Uterus (tissue), 4 donors: ENCODE results near the gene INSC. TPM values are rescaled to one million over a fixed set of nuclear protein-coding genes. Genes with fewer than 3 reads are reported as not detected.

Experiments
- DNase-seq, 2 donors: peaks; one replicate each; pipeline ENCODE4 v3.0.0-alpha.2; 2019 to 2020
- H3K27ac ChIP-seq, 2 donors: fragments of 200-600 bp; sonication (generic); 1 replicate in 1 of 2; 2 replicates in 1 of 2; pipeline ENCODE4 v1.5.1; 2016 to 2018
- H3K27me3 ChIP-seq, 2 donors: fragments of 200-600 bp; sonication (generic); one replicate each; pipeline ENCODE4 v1.5.1; 2018 to 2019; ENCODE audit warnings: control low read depth in 1 of 2
- H3K36me3 ChIP-seq, 2 donors: fragments of 200-600 bp; sonication (generic); one replicate each; pipeline ENCODE4 v1.5.1; 2019; ENCODE audit warnings: control low read depth in 1 of 2
- H3K4me1 ChIP-seq, 2 donors: fragments of 200-600 bp; sonication (generic); one replicate each; pipeline ENCODE4 v1.5.1; 2018 to 2019; ENCODE audit warnings: control low read depth in 1 of 2
- H3K4me3 ChIP-seq, 2 donors: fragments of 200-600 bp; sonication (generic); 1 replicate in 1 of 2; 2 replicates in 1 of 2; pipeline ENCODE4 v1.5.1; 2018 to 2019; ENCODE audit warnings: mild to moderate bottlenecking in 1 of 2
- H3K9me3 ChIP-seq, 2 donors: fragments of 200-600 bp; sonication (generic); one replicate each; pipeline ENCODE4 v1.5.1; 2019; ENCODE audit warnings: control low read depth in 1 of 2
- POLR2A ChIP-seq, 2 donors: fragments of 450-650 bp; IDR thresholded peaks; one replicate each; pipeline ENCODE4 v1.6.1; 2016; ENCODE audit warnings: antibody characterized with exemption in 2 of 2, mild to moderate bottlenecking in 1 of 2, moderate library complexity in 1 of 2
- intact Hi-C: fragments of 100-400 bp; cut with DNase I; formaldehyde crosslinking; loops from one replicate; pipeline ENCODE4 v1.15.1; 2023; ENCODE audit warnings: low total_unique reads
- total RNA-seq, 4 donors: library from RNA; depleted of rRNA in 3 of 4; stranded (reverse); fragments of >200 nt in 3 of 4; gene quantifications; one replicate each; pipeline versions ENCODE4 v1.1.0 to v1.2.4, GENCODE V29; 2014 to 2023
- TF ChIP-seq, protein P1 (sequence below), 4 experiments: fragments of 200-600 bp in 2 of 4; fragments of 450-650 bp in 2 of 4; sonication (generic) in 2 of 4; IDR thresholded peaks; one replicate each; pipeline ENCODE4 v1.5.1; 2016 to 2019; ENCODE audit warnings: antibody characterized with exemption in 4 of 4, mild to moderate bottlenecking in 2 of 4, moderate library complexity in 1 of 4
- donor health status: DM: yes; HTN: yes; CAD: no.

INSC gene
- total RNA-seq, 4 donors from 2014 or later = 0.24 to 2.6 TPM; not detected in 2

DNA sequence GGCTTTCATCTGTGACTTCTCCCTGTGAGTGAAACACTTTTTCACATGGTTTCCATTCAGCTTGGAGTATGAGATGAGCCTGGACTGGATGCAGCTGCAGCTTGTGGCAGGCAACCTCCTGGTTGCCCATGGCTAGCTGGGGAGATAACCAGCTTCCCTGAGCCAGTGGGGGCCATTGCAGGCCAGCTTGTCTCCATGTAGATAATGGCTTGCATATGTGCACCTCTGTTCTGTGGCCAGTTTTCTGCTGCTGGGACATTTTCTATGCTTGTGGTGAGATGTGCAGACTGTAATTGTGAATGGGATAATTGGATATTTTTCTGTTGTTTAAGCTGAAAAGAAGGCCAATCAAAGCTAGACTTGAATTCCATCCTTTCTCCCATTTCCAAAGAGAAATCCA is 38.5 kb downstream of the INSC start:
- Histone ChIP-seq H3K9me3 (no peaks in the 10 kb centered on the region), H3K27ac (no peak overlapping the region), H3K4me3 (no peak overlapping the region), H3K36me3 (no peaks in the 10 kb centered on the region), H3K27me3 (no peaks in the 10 kb centered on the region), H3K4me1 (no peaks in the 10 kb centered on the region)
- DNase-seq = no peak
- intact Hi-C loops = no loop called here
- no peak for TF ChIP-seq POLR2A (IDR thresholded peaks at IDR 0.05)
- TF ChIP-seq, protein P1, sequence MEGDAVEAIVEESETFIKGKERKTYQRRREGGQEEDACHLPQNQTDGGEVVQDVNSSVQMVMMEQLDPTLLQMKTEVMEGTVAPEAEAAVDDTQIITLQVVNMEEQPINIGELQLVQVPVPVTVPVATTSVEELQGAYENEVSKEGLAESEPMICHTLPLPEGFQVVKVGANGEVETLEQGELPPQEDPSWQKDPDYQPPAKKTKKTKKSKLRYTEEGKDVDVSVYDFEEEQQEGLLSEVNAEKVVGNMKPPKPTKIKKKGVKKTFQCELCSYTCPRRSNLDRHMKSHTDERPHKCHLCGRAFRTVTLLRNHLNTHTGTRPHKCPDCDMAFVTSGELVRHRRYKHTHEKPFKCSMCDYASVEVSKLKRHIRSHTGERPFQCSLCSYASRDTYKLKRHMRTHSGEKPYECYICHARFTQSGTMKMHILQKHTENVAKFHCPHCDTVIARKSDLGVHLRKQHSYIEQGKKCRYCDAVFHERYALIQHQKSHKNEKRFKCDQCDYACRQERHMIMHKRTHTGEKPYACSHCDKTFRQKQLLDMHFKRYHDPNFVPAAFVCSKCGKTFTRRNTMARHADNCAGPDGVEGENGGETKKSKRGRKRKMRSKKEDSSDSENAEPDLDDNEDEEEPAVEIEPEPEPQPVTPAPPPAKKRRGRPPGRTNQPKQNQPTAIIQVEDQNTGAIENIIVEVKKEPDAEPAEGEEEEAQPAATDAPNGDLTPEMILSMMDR (IDR thresholded peaks at IDR 0.05) = no peak

DNA sequence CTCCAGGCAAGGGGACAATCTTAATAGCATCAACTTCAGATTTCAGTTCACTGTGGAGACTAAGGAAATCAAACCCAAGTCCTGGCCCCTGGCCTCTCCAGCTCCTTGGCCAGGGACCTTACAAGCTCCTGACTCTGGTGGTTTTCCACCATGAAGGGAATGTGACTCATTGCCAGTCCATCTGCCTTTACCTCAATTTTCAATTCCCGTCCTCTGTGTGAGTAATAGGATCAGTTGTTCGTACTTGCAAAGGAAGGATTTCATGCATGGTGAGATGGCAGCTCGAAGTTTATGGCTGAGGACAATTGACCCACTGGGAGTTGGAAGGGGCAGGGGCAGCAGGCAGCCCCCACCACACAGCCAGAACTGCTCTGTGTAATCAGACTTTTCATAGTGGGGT is 42.5 kb downstream of the INSC start:
- DNase-seq = no peak
- H3K36me3 ChIP-seq = no peaks in the 10 kb centered on the region
- no peaks in the 10 kb centered on the region for H3K9me3 ChIP-seq
- H3K4me1 ChIP-seq = no peaks in the 10 kb centered on the region
- H3K27me3 ChIP-seq = no peaks in the 10 kb centered on the region
- intact Hi-C loops = no loop called here
- no peak for TF ChIP-seq POLR2A (IDR thresholded peaks at IDR 0.05)
- TF ChIP-seq, protein P1 (IDR thresholded peaks at IDR 0.05) = no peak
- no peak overlapping the region for H3K27ac ChIP-seq
- H3K4me3 ChIP-seq = no peak overlapping the region

DNA sequence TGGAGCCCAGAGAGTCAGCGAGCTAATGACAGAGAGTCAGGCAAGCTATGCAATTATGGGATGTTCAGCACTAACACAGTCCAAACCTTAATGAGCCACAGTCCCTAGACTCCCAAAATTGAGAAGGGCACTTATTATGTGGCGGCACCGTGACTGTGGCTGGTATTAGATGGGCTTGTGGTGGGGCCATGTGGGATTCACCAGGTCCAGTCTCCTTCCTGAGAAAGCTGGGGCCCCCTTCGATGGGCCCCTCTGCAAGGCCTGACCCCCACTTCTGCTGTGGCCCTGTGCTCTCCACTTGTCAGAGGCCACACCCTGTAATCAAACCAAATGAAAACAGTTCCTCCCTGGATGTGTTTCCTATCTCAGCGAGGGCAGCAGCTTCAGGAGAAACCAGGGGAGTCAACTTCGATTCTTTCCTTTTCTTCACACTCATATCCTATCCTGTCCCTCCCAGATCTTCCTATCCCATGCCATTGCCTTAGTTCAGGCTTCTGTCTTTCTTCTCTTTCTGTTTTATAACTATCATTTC is 42.9 kb downstream of the INSC start:
- H3K27ac ChIP-seq = no peak overlapping the region
- no peak for TF ChIP-seq POLR2A (IDR thresholded peaks at IDR 0.05)
- TF ChIP-seq, protein P1 (IDR thresholded peaks at IDR 0.05) = no peak

DNA sequence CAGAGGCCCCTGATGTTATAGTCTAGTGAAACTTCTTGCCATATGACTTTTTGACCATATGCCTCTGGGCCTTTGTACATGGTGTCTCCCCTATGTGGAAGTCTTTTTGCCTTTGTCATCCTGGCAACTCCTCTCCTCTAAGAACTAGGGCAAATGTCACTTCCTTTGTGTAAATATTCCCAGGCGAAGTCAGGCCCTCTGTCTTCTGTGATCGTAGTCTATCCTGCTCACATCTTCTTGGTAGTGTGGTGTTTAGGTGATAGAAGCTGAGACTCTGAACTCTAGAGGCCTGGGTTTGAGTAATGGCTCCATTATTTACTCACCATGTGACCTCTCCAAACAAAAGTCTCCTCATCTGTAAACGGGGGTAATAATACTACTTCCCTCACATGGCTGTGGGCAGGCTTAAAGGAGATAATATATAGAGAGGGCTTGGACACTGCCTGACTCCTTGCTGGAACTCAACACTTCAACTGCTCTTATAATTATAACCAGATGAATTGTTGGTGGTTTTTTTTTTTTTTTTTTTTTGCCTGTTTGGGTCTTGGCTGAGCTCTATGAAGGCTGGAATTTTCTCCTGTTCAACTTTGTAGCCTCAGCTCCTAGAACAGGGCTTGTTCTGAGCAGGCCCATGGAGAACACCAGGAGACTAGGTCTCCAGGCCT is 43.8 kb downstream of the INSC start:
- TF ChIP-seq POLR2A (IDR thresholded peaks at IDR 0.05) = no peak
- TF ChIP-seq, protein P1 (IDR thresholded peaks at IDR 0.05) = no peak
- intact Hi-C loops = no loop called here
- H3K27me3 ChIP-seq = no peaks in the 10 kb centered on the region
- no peak overlapping the region for H3K27ac ChIP-seq
- no peak for DNase-seq
- H3K9me3 ChIP-seq = no peaks in the 10 kb centered on the region
- no peak overlapping the region for H3K4me3 ChIP-seq
- H3K4me1 ChIP-seq = no peaks in the 10 kb centered on the region
- H3K36me3 ChIP-seq = no peaks in the 10 kb centered on the region

More for the DNA sequence above, 42.9 kb downstream of the INSC start:
- no peak for DNase-seq
- H3K4me1 ChIP-seq = no peaks in the 10 kb centered on the region
- intact Hi-C loops = no loop called here
- no peaks in the 10 kb centered on the region for H3K27me3 ChIP-seq
- no peak overlapping the region for H3K4me3 ChIP-seq
- no peaks in the 10 kb centered on the region for H3K9me3 ChIP-seq
- H3K36me3 ChIP-seq = no peaks in the 10 kb centered on the region

DNA sequence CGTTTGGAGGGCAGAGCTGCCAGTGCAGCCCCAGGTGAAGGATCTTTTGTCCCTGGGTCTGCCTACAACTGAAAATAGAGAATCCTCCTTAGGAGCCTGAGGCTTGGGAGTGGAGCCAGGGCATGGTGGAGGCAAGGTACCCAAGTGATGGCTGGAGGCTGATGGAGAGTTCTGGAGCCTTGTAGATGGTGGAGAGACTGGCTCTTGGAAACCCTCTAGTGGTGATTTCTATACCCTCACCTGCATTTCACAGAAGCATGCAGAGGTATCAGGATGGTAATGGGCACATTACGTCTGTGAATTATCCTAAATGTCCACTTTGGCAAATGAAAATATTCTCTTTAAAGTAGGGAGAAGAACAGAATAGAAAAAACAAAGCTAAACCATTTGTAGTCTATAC is 44.4 kb downstream of the INSC start:
- DNase-seq = no peak
- no peak overlapping the region for H3K27ac ChIP-seq
- intact Hi-C loops = no loop called here
- H3K27me3 ChIP-seq = no peaks in the 10 kb centered on the region
- H3K4me1 ChIP-seq = no peaks in the 10 kb centered on the region
- no peaks in the 10 kb centered on the region for H3K36me3 ChIP-seq
- no peak for TF ChIP-seq POLR2A (IDR thresholded peaks at IDR 0.05)
- TF ChIP-seq, protein P1 (IDR thresholded peaks at IDR 0.05) = no peak
- H3K4me3 ChIP-seq = no peak overlapping the region
- H3K9me3 ChIP-seq = no peaks in the 10 kb centered on the region
